ENCODE measurements around the gene AKNA. TPM values are rescaled to one million over a fixed set of nuclear protein-coding genes. Genes with fewer than 3 reads are reported as not detected.

AKNA gene
- total RNA-seq, 2 donors from 2014 or later: 7.3 to 11.9 TPM

- no peaks in the 10 kb centered on the region for H3K27me3 ChIP-seq
- no peaks in the 10 kb centered on the region for H3K36me3 ChIP-seq (replicated peaks in 1 of 2; ENCODE audit: insufficient read depth in 1 of 2, low read depth in 2 of 2)
- ATAC-seq (no peak), DNase-seq (no peak)
- H3K27ac ChIP-seq: no peak overlapping the region
- WGBS, 2 donors: 63 to 66% methylated on average over 7 of the region's 7 CpGs
- H3K4me3 ChIP-seq: no peak overlapping the region
- no peaks in the 10 kb centered on the region for H3K9me3 ChIP-seq
- peaks cover 39% of the 10 kb centered on the region for H3K4me1 ChIP-seq
- TF ChIP-seq POLR2A (IDR thresholded peaks at IDR 0.05): no peak
- no peak for TF ChIP-seq CTCF (IDR thresholded peaks at IDR 0.05)
- intact Hi-C loops (cut with DNase I): no loop called here
Observed at GRCh38 chr9:114394523-114395333, 6.9 kb upstream of the AKNA start.

GRCh38 chr9:114392749-114393112 lies 4.9 kb upstream of the AKNA start:
- no peak overlapping the region for H3K4me3 ChIP-seq
- ATAC-seq (peak; percentile 66), DNase-seq (peak in 3 of 4 donors; percentile 39 to 53 (median 44))
- intact Hi-C loops (cut with DNase I): no loop called here
- 7 to 12% methylated on average over 3 of the region's 3 CpGs for WGBS, 2 donors
- no peaks in the 10 kb centered on the region for H3K9me3 ChIP-seq
- peak overlapping the region; percentile 63 to 82 (median 70) for H3K27ac ChIP-seq
- TF ChIP-seq CTCF (IDR thresholded peaks at IDR 0.05) (no peak), POLR2A (IDR thresholded peaks at IDR 0.05) (no peak)
- no peaks in the 10 kb centered on the region for H3K27me3 ChIP-seq
- H3K36me3 ChIP-seq (replicated peaks in 1 of 2; ENCODE audit: insufficient read depth in 1 of 2, low read depth in 2 of 2): no peaks in the 10 kb centered on the region
- H3K4me1 ChIP-seq: peaks cover 35% of the 10 kb centered on the region

GRCh38 chr9:114390952-114391351 lies 3.2 kb upstream of the AKNA start:
- peaks cover 32% of the 10 kb centered on the region for H3K4me1 ChIP-seq
- intact Hi-C loops (cut with DNase I): no loop called here
- H3K36me3 ChIP-seq (replicated peaks in 1 of 2; ENCODE audit: insufficient read depth in 1 of 2, low read depth in 2 of 2): no peaks in the 10 kb centered on the region
- ATAC-seq (no peak), DNase-seq (no peak)
- no peaks in the 10 kb centered on the region for H3K9me3 ChIP-seq
- 78 to 79% methylated on average over 2 of the region's 2 CpGs for WGBS, 2 donors
- H3K27me3 ChIP-seq: no peaks in the 10 kb centered on the region
- no peak for TF ChIP-seq POLR2A (IDR thresholded peaks at IDR 0.05)
- TF ChIP-seq CTCF (IDR thresholded peaks at IDR 0.05): no peak
- no peak overlapping the region for H3K27ac ChIP-seq
- no peak overlapping the region for H3K4me3 ChIP-seq

DNA sequence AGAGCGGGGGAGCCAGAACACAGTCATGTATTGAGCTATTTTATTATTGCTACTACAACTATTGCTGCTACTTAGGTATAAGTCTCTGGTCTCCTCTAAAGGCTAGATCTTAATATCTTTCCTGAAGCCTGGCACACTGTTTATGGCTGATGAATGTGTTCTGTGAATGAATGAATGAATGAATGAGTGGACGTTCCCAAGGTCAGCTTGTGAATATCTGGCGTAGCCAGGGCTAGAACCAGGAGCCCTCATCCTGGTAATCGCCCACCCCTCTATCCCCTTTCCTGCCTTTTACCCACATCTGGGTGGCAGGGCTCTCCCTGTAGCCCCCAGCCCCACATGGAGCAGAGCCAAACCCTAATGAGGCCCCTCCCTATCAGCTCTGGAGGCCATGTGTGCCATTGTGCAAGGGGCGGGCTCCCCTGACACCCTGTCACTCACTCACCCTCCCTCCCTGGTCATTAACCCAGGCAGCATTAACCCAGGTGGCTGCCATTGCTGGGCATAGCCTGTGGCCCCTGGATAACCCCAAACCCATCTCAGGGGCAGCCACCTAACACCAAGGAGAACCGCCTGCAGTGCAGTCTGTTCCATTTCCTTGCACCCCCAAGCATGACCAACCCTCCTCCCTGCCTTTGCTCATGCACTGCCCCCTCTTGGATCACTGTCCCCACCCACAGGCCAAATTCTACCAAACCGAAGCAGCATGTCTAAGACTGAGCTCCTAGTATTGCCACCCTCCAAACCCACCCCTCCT lies 2.0 kb upstream of the AKNA start:
- H3K27ac ChIP-seq: no peak overlapping the region
- 74 to 79% methylated on average over 7 of the region's 7 CpGs for WGBS, 2 donors
- intact Hi-C loops (cut with DNase I): no loop called here
- no peaks in the 10 kb centered on the region for H3K27me3 ChIP-seq
- TF ChIP-seq CTCF (IDR thresholded peaks at IDR 0.05) (no peak), POLR2A (IDR thresholded peaks at IDR 0.05) (no peak)
- H3K4me1 ChIP-seq: peaks cover 30% of the 10 kb centered on the region
- no peaks in the 10 kb centered on the region for H3K36me3 ChIP-seq (replicated peaks in 1 of 2; ENCODE audit: insufficient read depth in 1 of 2, low read depth in 2 of 2)
- H3K4me3 ChIP-seq: no peak overlapping the region
- no peaks in the 10 kb centered on the region for H3K9me3 ChIP-seq
- ATAC-seq: no peak
- DNase-seq: no peak
